Thymus (tissue), 11 donors: ENCODE measurements around the gene FGF18. TPM values are rescaled to one million over a fixed set of nuclear protein-coding genes. Genes with fewer than 3 reads are reported as not detected.

Experiments
- DNase-seq, 9 donors: peaks; one replicate each; pipeline ENCODE4 v3.0.0-alpha.2; 2013; ENCODE audit warnings: low spot score in 9 of 9, low read depth in 6 of 9, missing footprints in 1 of 9
- H3K27ac ChIP-seq, 2 donors: one replicate each; pipeline ENCODE4 v1.5.1; 2013; ENCODE audit warnings: control low read depth in 1 of 2, low read depth in 1 of 2, low read length in 1 of 2, mild to moderate bottlenecking in 1 of 2, moderate library complexity in 1 of 2
- H3K27me3 ChIP-seq, 2 donors: one replicate each; pipeline ENCODE4 v1.5.1; 2013; ENCODE audit warnings: low read length in 1 of 2; ENCODE audit not compliant: control insufficient read depth in 2 of 2, insufficient read depth in 1 of 2
- H3K36me3 ChIP-seq, 2 donors: one replicate each; pipeline ENCODE4 v1.5.1; 2013; ENCODE audit warnings: low read length in 1 of 2, mild to moderate bottlenecking in 1 of 2, moderate library complexity in 1 of 2; ENCODE audit not compliant: control insufficient read depth in 2 of 2, insufficient read depth in 2 of 2
- H3K4me1 ChIP-seq, 2 donors: one replicate each; pipeline ENCODE4 v1.5.1; 2013; ENCODE audit warnings: low read length in 2 of 2; ENCODE audit not compliant: control insufficient read depth in 2 of 2, insufficient read depth in 2 of 2
- H3K4me3 ChIP-seq, 2 donors: one replicate each; pipeline ENCODE4 v1.5.1; 2013; ENCODE audit warnings: low read length in 2 of 2, control low read depth in 1 of 2, mild to moderate bottlenecking in 1 of 2
- H3K9me3 ChIP-seq, 2 donors: one replicate each; pipeline ENCODE4 v1.5.1; 2013; ENCODE audit warnings: low read length in 1 of 2, mild to moderate bottlenecking in 1 of 2; ENCODE audit not compliant: control insufficient read depth in 2 of 2, insufficient read depth in 1 of 2
- WGBS: extraction: QIAGEN DNeasy Blood & Tissue Kit; methylation state at CpG from one replicate; pipeline ENCODE4 v1.1.7; 2013; 5-methylcytosine and 5-hydroxymethylcytosine counted together
- polyA plus RNA-seq: library from polyadenylated mRNA; stranded (reverse); fragments of 200-250 nt; gene quantifications from one replicate; pipeline ENCODE4 v1.2.3, GENCODE V29; 2013
- total RNA-seq: library from RNA; stranded (reverse); fragments of 120-200 nt; gene quantifications from one replicate; pipeline ENCODE4 v1.2.4, GENCODE V29; 2013
- donor health status: healthy.

Gene FGF18
- total and polyA plus RNA-seq, 2 donors = 0.80 to 0.82 TPM

DNA sequence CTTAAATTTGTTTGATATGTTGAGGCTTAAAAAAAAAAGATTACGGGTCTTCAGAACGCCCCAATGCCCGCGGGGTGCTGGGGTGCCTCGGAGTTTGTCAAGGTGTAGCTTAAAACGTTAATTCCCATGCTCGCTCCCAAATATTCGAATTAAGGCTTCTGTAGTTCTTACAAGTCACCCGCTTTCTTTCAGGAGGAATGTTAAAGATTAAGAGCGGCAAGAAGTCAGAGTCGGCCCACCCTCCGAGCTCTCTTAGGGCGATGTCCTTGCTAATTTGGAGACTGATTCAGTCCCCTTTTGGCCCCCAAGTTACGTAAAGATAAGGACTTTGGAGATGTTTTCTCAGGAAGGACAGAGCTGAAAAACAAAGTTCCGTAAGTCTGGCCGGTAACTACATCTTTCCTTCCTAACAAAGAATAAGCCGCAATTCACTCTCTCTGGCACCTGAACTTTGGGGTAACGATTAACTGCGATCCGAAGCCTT, 32.5 kb upstream of the FGF18 start:
- peak overlapping the region; percentile 66 to 91 for H3K4me3 ChIP-seq
- H3K36me3 ChIP-seq = peaks cover 2 to 18% of the 10 kb centered on the region in 2 donors
- H3K27ac ChIP-seq = peak overlapping the region; percentile 68 to 83
- H3K9me3 ChIP-seq = peaks cover 0 to 7% of the 10 kb centered on the region in 2 donors
- peak in 2 of 9 donors; percentile 3 to 9 for DNase-seq
- WGBS = 16% methylated on average over 20 of the region's 20 CpGs
- peaks cover 2 to 12% of the 10 kb centered on the region in 2 donors for H3K4me1 ChIP-seq
- H3K27me3 ChIP-seq = no peaks in the 10 kb centered on the region

DNA sequence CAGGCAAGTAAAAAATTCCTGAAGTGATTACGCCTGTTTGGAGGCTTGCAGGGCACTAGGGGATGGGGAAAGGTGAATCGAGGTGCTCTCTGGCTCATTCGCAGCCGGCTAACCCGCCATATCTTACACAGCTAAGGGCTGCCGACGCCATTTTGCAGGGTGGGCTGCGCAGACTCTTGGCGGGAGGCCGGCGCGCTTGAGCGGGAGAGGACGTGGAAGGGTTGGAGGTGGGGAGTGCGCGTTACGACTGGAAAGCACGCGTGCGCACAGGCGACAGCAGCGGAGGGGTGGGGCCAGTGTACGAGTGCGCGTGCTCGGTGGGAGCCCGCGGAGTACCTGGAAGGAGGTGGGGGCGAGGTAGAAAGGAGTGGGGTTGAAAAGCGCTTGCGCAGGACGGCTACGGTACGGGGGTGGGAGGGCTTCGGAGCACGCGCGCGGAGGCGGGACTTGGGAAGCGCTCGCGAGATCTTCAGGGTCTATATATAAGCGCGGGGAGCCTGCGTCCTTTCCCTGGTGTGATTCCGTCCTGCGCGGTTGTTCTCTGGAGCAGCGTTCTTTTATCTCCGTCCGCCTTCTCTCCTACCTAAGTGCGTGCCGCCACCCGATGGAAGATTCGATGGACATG, 32.0 kb upstream of the FGF18 start, which contains the start of gene NPM1:
Gene NPM1, plus strand, starts transcription at position 505 of the 625 bp plus-strand sequence. Its CDS starts 100 bp downstream, at position 605.
- peaks cover 2 to 12% of the 10 kb centered on the region in 2 donors for H3K4me1 ChIP-seq
- H3K9me3 ChIP-seq = peaks cover 0 to 7% of the 10 kb centered on the region in 2 donors
- peak; percentile 95 to 99 (median 98) for DNase-seq
- peaks cover 7 to 23% of the 10 kb centered on the region in 2 donors for H3K36me3 ChIP-seq
- WGBS = under 1% methylated on average over 56 of the region's 56 CpGs
- peak within 1 kb of the TSS; percentile 91 to 92 for H3K27ac ChIP-seq
- peak within 1 kb of the TSS; percentile 66 to 91 for H3K4me3 ChIP-seq
- H3K27me3 ChIP-seq = no peaks in the 10 kb centered on the region

DNA sequence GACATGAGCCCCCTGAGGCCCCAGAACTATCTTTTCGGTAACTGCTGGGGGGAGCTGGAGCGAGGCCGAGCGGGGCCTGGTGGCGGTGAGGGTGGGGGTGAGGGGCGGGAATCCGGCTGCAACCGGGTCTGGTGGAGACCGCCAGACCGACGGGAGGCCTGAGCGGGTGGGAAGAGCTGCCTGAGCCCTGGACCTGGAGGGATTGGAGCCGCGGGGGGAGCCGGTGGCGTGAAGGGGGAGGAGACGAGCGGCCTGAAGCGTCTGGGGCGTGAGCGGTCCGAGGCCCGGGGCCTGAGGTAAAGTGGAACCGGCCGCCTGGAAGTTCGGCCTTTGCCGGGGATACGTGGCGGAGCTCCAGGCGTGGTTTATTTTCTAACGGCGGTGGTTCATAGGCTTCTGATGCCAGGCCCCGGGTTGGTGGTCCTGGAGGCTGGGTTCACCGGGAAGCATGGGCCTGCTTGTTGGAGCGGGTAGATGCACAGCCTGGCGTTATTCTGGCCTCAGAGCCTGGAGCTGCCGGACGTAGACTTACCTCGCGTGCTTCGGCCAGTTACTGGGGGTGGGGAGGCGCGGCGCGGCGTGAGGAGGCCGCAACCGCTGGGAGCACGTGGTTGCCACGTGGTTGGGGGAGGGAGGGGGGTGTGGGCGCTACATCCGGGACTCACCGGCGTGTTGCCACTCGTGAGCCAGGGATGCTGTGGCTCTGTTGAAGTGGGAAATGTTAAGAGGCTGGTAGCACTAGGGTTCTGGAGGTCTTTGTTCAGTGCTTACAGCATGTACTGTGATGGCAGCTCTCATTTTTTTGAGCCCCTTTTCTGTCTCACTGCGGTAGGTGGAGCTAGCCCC, 31.3 kb upstream of the FGF18 start:
- Histone ChIP-seq H3K27ac (peak overlapping the region; percentile 91 to 92), H3K9me3 (peaks cover 0 to 7% of the 10 kb centered on the region in 2 donors), H3K27me3 (no peaks in the 10 kb centered on the region), H3K4me1 (peaks cover 2 to 12% of the 10 kb centered on the region in 2 donors), H3K4me3 (peak overlapping the region; percentile 66 to 91), H3K36me3 (peaks cover 7 to 31% of the 10 kb centered on the region in 2 donors)
- WGBS = under 1% methylated on average over 56 of the region's 56 CpGs
- peak; percentile 65 to 88 (median 77) for DNase-seq

DNA sequence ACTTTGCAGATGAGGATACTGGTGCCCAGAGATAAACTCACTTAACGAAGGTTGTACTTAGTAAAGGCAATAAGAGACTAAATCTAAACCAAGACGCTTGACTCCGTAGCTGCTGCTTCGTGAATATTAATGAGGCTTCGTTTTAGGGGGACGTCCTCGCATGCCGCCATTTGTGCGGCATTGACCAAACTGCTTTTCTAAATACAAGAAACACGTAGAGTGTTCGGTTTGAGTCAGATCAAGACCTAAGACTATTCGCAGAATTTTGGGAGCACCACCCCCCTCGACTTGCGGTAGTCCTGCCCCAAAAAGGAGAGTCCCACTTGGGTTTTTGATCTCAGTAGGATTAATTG, 30.7 kb upstream of the FGF18 start:
- Histone ChIP-seq H3K27ac (peak overlapping the region in 1 of 2 donors; percentile 48), H3K36me3 (peaks cover 10 to 35% of the 10 kb centered on the region in 2 donors), H3K4me3 (peak overlapping the region; percentile 66 to 91), H3K9me3 (peaks cover 0 to 7% of the 10 kb centered on the region in 2 donors), H3K4me1 (peaks cover 2 to 12% of the 10 kb centered on the region in 2 donors), H3K27me3 (no peaks in the 10 kb centered on the region)
- DNase-seq = no peak
- WGBS = under 1% methylated on average over 14 of the region's 14 CpGs

DNA sequence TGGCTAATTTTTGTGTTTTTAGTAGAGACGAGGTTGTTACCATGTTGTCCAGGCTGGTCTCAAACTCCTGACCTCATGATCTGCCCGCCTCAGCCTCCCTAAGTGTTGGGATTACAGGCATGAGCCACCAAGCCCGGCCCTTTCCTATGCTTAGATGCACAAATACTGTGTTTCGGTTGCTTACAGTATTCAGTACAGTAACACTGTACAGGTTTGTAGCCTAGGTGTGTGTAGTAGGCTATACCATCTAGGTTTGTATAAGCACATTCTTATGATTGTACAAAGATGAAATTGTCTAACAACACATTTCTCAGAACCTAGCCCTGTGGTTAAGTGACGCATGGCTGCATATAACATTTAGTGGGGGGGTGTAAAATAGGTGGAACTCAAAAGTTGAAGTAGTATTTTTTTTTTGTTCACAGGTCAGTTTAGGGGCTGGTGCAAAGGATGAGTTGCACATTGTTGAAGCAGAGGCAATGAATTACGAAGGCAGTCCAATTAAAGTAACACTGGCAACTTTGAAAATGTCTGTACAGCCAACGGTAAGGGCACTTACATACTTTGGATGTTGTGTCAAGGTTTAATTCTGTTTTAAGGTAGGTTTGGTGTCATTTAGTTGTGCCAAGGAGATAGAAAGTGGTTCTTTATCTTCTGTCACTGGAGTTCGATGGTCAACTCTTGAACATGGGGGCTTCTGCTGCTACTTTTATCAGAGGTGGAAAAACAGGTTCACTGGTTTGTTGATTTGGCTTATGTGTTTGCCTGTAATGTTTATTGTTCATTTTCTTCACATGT, 28.4 kb upstream of the FGF18 start:
- DNase-seq = no peak
- peaks cover 0 to 6% of the 10 kb centered on the region in 2 donors for H3K9me3 ChIP-seq
- peaks cover 2 to 12% of the 10 kb centered on the region in 2 donors for H3K4me1 ChIP-seq
- H3K4me3 ChIP-seq = no peak overlapping the region
- H3K27me3 ChIP-seq = no peaks in the 10 kb centered on the region
- WGBS = 79% methylated on average over 8 of the region's 8 CpGs
- H3K36me3 ChIP-seq = peaks cover 26 to 57% of the 10 kb centered on the region in 2 donors
- H3K27ac ChIP-seq = no peak overlapping the region

DNA sequence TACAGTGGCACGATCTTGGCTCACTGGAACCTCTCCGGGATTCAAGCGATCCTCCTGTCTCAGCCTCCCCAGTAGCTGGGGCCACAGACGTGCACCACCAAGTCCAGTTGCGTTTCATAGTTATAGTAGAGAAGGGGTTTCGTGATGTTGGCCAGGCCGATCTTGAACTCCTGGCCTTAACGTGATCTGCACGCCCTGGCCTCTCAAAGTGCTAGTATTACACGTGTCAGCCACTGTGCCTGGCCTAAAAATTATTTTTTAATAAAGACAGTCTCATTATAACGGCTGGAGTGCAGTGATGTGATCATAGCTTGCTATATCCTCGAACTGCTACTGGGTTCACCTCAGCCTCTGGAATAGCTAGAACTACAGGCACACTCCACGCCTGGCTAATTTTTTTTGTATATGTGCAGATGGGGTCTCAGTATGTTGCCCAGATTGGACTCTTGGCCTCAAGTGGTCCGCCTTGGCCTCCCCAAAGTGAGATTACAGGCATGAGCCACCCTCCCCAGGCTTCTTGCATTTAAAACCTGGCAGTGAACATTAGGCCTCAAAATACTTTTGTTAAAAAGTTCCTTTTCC, 27.4 kb upstream of the FGF18 start:
- WGBS = 96% methylated on average over 14 of the region's 14 CpGs
- Histone ChIP-seq H3K9me3 (peaks cover 0 to 3% of the 10 kb centered on the region in 2 donors), H3K4me3 (no peak overlapping the region), H3K36me3 (peaks cover 32 to 67% of the 10 kb centered on the region in 2 donors), H3K27ac (no peak overlapping the region), H3K4me1 (peaks cover 2 to 12% of the 10 kb centered on the region in 2 donors), H3K27me3 (no peaks in the 10 kb centered on the region)
- DNase-seq = no peak

DNA sequence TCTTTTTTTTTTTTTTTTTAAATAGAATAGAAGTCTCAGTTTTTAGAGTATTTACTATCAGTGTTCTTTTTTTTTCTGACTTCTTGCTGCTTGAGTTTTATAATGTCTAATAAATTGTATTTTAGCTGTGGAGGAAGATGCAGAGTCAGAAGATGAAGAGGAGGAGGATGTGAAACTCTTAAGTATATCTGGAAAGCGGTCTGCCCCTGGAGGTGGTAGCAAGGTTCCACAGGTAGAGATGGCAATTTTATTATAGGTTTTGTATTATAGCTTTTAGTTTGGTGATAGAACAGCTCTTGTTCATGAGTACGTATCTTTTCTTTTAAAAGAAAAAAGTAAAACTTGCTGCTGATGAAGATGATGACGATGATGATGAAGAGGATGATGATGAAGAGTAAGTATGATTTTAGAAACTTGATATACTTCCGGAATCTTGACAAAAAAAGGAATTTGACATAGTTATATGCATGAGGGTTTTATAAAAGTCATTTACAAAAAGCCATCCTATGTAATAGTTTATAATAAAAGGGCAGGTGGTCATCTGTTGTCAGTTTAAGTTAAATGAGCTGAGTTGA, 26.8 kb upstream of the FGF18 start:
- Histone ChIP-seq H3K36me3 (peaks cover 37 to 73% of the 10 kb centered on the region in 2 donors), H3K9me3 (peaks cover 0 to 3% of the 10 kb centered on the region in 2 donors), H3K4me3 (no peak overlapping the region), H3K27ac (no peak overlapping the region), H3K4me1 (peaks cover 2 to 12% of the 10 kb centered on the region in 2 donors), H3K27me3 (no peaks in the 10 kb centered on the region)
- 96% methylated on average over 4 of the region's 4 CpGs for WGBS
- DNase-seq = no peak

DNA sequence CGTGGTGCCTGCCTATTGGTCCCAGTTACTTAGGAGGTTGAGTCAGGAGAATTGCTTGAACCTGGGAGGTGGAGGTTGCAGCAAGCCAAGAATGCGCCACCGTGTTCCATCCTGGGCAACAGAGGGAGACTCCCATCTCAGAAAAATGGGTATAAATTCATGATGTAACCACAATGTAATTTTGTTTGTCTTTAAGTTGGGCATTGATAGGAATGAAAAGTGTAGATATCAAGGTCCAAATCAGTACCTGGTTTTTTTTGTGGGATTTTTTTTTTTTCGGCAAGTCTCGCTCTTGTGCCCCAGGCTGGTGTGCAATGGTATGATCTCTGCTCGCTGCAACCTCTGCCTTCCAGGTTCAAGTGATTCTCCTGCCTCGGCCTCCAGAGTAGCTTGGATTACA, 24.4 kb upstream of the FGF18 start:
- WGBS = 98% methylated on average over 7 of the region's 7 CpGs
- peaks cover 0 to 4% of the 10 kb centered on the region in 2 donors for H3K4me1 ChIP-seq
- no peak overlapping the region for H3K27ac ChIP-seq
- H3K4me3 ChIP-seq = no peak overlapping the region
- no peaks in the 10 kb centered on the region for H3K9me3 ChIP-seq
- no peaks in the 10 kb centered on the region for H3K27me3 ChIP-seq
- no peak for DNase-seq
- H3K36me3 ChIP-seq = peaks cover 51 to 90% of the 10 kb centered on the region in 2 donors
